T-cell (primary cell): ENCODE measurements around the gene SIAE. TPM values are rescaled to one million over a fixed set of nuclear protein-coding genes. Genes with fewer than 3 reads are reported as not detected.
A peak's percentile ranks its signal among the peaks of the same experiment; 100 is the strongest.

Experiments used
- ATAC-seq, 4 experiments: fragments of 200-7000 bp in 3 of 4; fragments of 150-1000 bp in 1 of 4; cut with Tn5 transposase; replicated peaks in 1 of 4; 1 replicate in 3 of 4; 2 replicates in 1 of 4; pipeline ENCODE4 v1.10.0; 2021; ENCODE audit warnings: moderate library complexity in 3 of 4, mild to moderate bottlenecking in 2 of 4, moderate number of reproducible peaks in 1 of 4
- CTCF ChIA-PET, 2 donors: fragments of 300-600 bp; sonication (Branson Sonifier 250); formaldehyde crosslinking; loops; one replicate each; lab custom pipeline; 2022; ENCODE audit warnings: antibody characterized with exemption in 2 of 2; lab: Charles Lee
- POLR2A ChIA-PET, 2 donors: fragments of 300-600 bp; sonication (Branson Sonifier 250); formaldehyde crosslinking; loops; one replicate each; lab custom pipeline; 2022; ENCODE audit warnings: antibody characterized with exemption in 2 of 2; lab: Charles Lee
- DNase-seq, 35 experiments: peaks; one replicate each; pipeline versions ENCODE4 v3.0.0 to v3.0.0-alpha.2; 2013 to 2023
- H3K27ac ChIP-seq: one replicate; pipeline ENCODE4 v1.5.1; 2013; ENCODE audit warnings: low read length
- H3K27me3 ChIP-seq, 2 experiments: replicated peaks in 1 of 2; 1 replicate in 1 of 2; 2 replicates in 1 of 2; pipeline versions ENCODE4 v1.6.1 to v1.7.0; 2013; ENCODE audit warnings: low read length in 1 of 2, mixed read lengths in 1 of 2; ENCODE audit not compliant: control insufficient read depth in 2 of 2, insufficient read depth in 2 of 2; ENCODE audit errors: extremely low read depth in 1 of 2
- H3K36me3 ChIP-seq, 2 donors: 1 replicate in 1 of 2; 2 replicates in 1 of 2; pipeline versions ENCODE4 v1.6.1 to v1.7.0; 2013; ENCODE audit warnings: low read length in 1 of 2; ENCODE audit not compliant: control insufficient read depth in 2 of 2, insufficient read depth in 1 of 2; ENCODE audit errors: extremely low read depth in 1 of 2
- H3K4me1 ChIP-seq, 2 experiments: 1 replicate in 1 of 2; 2 replicates in 1 of 2; pipeline versions ENCODE4 v1.6.1 to v1.7.0; 2013; ENCODE audit warnings: low read length in 2 of 2, mixed read lengths in 1 of 2; ENCODE audit not compliant: insufficient read depth in 2 of 2, control insufficient read depth in 1 of 2; ENCODE audit errors: extremely low read depth in 1 of 2
- H3K4me3 ChIP-seq, 2 donors: 1 replicate in 1 of 2; 2 replicates in 1 of 2; pipeline versions ENCODE4 v1.5.1 to v1.7.0; 2013; ENCODE audit warnings: mild to moderate bottlenecking in 2 of 2, low read length in 1 of 2, moderate library complexity in 1 of 2; ENCODE audit not compliant: control insufficient read depth in 1 of 2; ENCODE audit errors: extremely low read depth in 1 of 2
- H3K9me3 ChIP-seq: 2 replicates; pipeline ENCODE4 v1.7.0; 2013
- H3K27ac Mint-ChIP-seq, 2 donors: one replicate each; pipeline ENCODE4 v1.8.0; 2020 to 2021; ENCODE audit warnings: mild to moderate bottlenecking in 2 of 2, mixed read lengths in 2 of 2
- H3K27me3 Mint-ChIP-seq, 2 donors: one replicate each; pipeline ENCODE4 v1.8.0; 2021 to 2022; ENCODE audit warnings: mixed read lengths in 2 of 2
- H3K36me3 Mint-ChIP-seq: one replicate; pipeline ENCODE4 v1.8.0; 2021; ENCODE audit warnings: mixed read lengths
- H3K4me1 Mint-ChIP-seq, 3 donors: one replicate each; pipeline ENCODE4 v1.8.0; 2020 to 2022; ENCODE audit warnings: mixed read lengths in 3 of 3, mild to moderate bottlenecking in 1 of 3
- H3K4me3 Mint-ChIP-seq, 3 donors: one replicate each; pipeline ENCODE4 v1.8.0; 2020 to 2022; ENCODE audit warnings: mild to moderate bottlenecking in 3 of 3, mixed read lengths in 3 of 3, moderate library complexity in 3 of 3
- H3K9me3 Mint-ChIP-seq, 3 donors: one replicate each; pipeline ENCODE4 v1.8.0; 2020 to 2022; ENCODE audit warnings: mixed read lengths in 3 of 3
- WGBS: methylation state at CpG from one replicate; pipeline ENCODE4 v1.1.5; 2013; ENCODE audit warnings: missing lambda C conversion rate; ENCODE audit not compliant: insufficient coverage; 5-methylcytosine and 5-hydroxymethylcytosine counted together
- total RNA-seq, 35 experiments: library from RNA in 6 of 35; stranded (reverse) in 6 of 35; fragments of 120-200 nt in 1 of 35; gene quantifications; one replicate each; pipeline versions ENCODE4 v1.2.1 to v1.2.4 and lab custom pipeline; 2013 to 2026

SIAE gene
- total RNA-seq, 5 donors from 2014 or later (not counting 1 experiment from before 2014, with no cell fraction given), result 3.7 to 9.7 (median 6.2) TPM

DNA sequence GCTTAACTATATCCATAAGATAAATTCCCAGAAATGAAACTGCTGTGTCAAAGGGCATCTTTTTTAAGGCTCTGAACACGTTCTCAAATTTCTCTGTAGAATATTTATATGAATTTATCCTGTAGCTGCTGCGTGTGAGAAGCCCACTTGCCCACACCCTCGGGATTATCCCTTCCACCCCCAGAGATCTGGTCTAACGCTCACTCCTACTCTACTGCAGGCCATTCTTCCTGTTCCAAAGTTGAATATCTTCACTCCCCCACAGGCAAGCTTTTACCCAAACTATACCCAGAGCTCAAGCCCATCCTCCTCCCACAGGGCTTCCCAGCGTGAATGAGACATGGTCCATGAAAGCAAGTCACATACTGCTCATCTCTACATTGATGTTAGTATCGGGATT lies 24.9 kb downstream of the SIAE start:
- Histone ChIP-seq H3K27ac (no peak overlapping the region), H3K4me3 (no peak overlapping the region), H3K9me3 (no peaks in the 10 kb centered on the region), H3K36me3 (peaks cover 3% of the 10 kb centered on the region in 2 donors), H3K4me1 (peaks cover 0 to 3% of the 10 kb centered on the region in 2 experiments), H3K27me3 (no peaks in the 10 kb centered on the region)
- no peak overlapping the region for H3K27ac Mint-ChIP-seq
- ATAC-seq (no peak), DNase-seq (no peak)
- no peaks in the 10 kb centered on the region for H3K27me3 Mint-ChIP-seq
- H3K4me3 Mint-ChIP-seq, result no peak overlapping the region
- H3K4me1 Mint-ChIP-seq, result peaks cover 0 to 4% (median 3%) of the 10 kb centered on the region in 3 donors
- 100% methylated on average over 2 of the region's 6 CpGs for WGBS
- POLR2A ChIA-PET, result no interaction called here
- H3K9me3 Mint-ChIP-seq, result no peaks in the 10 kb centered on the region
- H3K36me3 Mint-ChIP-seq, result peaks cover 27% of the 10 kb centered on the region
- CTCF ChIA-PET, result interaction anchor here (0.7 to 1.1 kb wide), 2 partner anchors 10 to 16 kb away, joined by 3 to 6 read pairs; no protein-coding TSS in a partner anchor

DNA sequence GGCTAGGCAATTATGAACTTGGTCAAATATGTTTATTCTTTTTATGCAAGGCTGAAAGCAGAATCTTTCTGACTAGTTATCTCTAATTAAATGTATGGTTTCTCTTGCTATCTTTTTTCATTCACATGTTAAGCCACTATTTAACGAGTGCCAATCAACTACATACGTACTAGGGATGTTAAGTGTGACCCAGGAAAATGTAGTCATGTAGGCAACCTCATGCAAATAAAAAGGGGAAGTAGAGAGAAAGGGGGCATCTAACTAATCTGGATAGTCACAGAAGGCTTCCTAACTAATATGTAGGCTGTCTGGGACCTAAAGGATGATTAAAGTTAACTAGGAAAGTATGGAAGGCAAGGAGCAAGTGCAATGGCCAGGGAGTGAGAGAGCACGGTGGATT lies 27.4 kb downstream of the SIAE start:
- H3K4me3 Mint-ChIP-seq, result no peak overlapping the region
- no peaks in the 10 kb centered on the region for H3K27me3 ChIP-seq
- peaks cover 0 to 4% (median 3%) of the 10 kb centered on the region in 3 donors for H3K4me1 Mint-ChIP-seq
- no peak overlapping the region for H3K27ac Mint-ChIP-seq
- peaks cover 8% of the 10 kb centered on the region for H3K36me3 Mint-ChIP-seq
- H3K4me3 ChIP-seq, result no peak overlapping the region
- H3K36me3 ChIP-seq, result peaks cover 3% of the 10 kb centered on the region in 2 donors
- H3K9me3 Mint-ChIP-seq, result no peaks in the 10 kb centered on the region
- POLR2A ChIA-PET, result no interaction called here
- CTCF ChIA-PET, result no interaction called here
- H3K9me3 ChIP-seq, result no peaks in the 10 kb centered on the region
- ATAC-seq, result no peak
- peaks cover 0 to 3% of the 10 kb centered on the region in 2 experiments for H3K4me1 ChIP-seq
- no peak overlapping the region for H3K27ac ChIP-seq
- WGBS, result no CpG with 5 or more reads among the region's 3 CpGs
- no peaks in the 10 kb centered on the region for H3K27me3 Mint-ChIP-seq
- no peak for DNase-seq

DNA sequence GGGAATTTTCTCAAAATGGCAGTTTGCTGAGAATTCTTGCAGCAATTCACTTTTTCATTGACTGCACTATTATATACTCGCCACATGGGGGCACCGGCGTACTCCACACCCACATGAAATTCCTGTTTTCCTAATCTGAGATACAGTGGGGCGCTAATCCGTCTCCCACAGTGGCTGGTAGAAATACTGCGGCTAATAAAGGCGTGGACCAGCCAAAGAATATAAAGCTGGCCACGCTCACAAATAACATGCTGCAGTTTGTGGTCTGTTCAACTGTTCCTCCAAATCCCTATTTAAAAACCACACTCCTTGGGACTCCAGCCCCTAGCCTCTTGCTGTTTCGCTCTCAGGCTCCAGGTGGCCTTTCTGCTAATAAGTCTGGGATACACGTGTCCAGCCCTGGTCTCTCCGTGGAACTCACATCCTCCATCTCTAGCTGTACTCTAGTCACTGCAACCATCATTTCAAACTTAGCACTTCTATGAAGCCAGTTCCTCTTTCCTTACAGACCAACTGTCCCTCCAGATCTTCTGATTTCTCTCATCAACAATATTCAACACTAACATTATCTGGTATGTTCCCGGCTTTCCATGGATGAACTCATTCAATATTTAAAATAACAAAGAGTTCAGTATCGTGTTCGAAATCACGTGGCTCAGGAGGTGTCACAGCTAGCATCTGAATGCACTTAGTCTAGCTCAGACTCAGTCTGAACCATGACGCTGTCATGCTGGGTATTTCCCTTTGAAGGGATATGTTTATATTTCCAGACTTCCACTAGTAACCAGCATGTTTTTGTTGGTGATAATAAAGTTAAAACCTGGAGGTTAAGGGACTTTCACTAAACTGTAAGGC lies 28.9 kb downstream of the SIAE start:
- Mint-ChIP-seq H3K27me3 (no peaks in the 10 kb centered on the region), H3K27ac (no peak overlapping the region), H3K36me3 (peaks cover 2% of the 10 kb centered on the region), H3K4me3 (no peak overlapping the region), H3K9me3 (no peaks in the 10 kb centered on the region), H3K4me1 (peaks cover 0 to 4% (median 3%) of the 10 kb centered on the region in 3 donors)
- ChIA-PET CTCF (interaction anchor here (0.6 to 3.2 kb wide), 14 partner anchors 8 to 697 kb away, joined by 3 to 15 read pairs (median 3); partner anchors contain the start of genes SIAE (in 1 of the 2), SPA17 (in 1 of the 2) and TBRG1 (in 1 of the 2)), POLR2A (interaction anchor here in 1 of 2 donors (0.6 kb wide), 2 partner anchors 145 to 283 kb away, joined by 5 read pairs; no protein-coding TSS in a partner anchor)
- Histone ChIP-seq H3K27me3 (no peaks in the 10 kb centered on the region), H3K4me1 (peaks cover 0 to 3% of the 10 kb centered on the region in 2 experiments), H3K27ac (no peak overlapping the region), H3K36me3 (peaks cover 0 to 3% of the 10 kb centered on the region in 2 donors), H3K4me3 (no peak overlapping the region), H3K9me3 (no peaks in the 10 kb centered on the region)
- 29% methylated on average over 15 of the region's 16 CpGs for WGBS
- ATAC-seq (peak; percentile 53 to 77 (median 66)), DNase-seq (peak in 17 of 35 experiments; percentile 1 to 64 (median 8))

DNA sequence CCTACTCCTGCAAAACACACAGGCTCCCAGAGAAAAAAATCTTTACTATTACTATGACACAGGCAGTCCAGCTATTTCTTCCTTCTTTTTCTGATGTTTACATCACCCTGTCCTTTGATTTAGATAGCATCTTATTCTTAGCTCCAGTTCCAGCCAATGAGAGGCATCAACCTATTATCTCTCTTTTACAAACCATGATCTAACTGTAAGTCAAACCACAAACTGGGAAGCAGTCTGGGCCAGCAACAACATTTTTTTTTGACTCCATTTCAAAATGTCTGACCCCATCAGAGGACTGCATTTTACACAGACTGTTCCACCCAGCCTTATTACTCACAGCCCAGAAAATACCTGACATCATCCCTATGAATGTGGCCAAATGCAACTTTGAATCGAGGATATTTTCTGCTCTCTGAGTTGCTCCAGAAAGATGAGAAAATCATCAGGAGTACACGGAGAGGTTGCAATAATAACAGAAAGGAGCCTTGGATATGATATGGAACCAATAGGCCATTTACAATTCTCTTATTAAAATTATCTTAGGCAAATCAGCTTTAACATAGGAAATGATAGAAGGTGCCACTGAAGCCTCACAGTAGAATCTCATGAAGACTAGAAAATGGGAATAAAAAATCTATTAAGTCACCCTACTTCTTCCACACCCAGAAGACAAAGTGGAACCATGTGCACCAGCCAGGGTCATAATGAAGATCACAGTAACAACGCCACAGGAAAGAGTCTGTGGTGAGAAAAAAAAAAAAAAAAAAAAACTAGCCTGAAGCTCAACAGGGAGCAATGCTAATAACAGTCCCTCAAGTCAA lies 29.7 kb downstream of the SIAE start:
- H3K27me3 ChIP-seq, result no peaks in the 10 kb centered on the region
- Mint-ChIP-seq H3K27ac (no peak overlapping the region), H3K27me3 (no peaks in the 10 kb centered on the region), H3K4me3 (no peak overlapping the region), H3K9me3 (no peaks in the 10 kb centered on the region), H3K4me1 (peaks cover 0 to 4% (median 3%) of the 10 kb centered on the region in 3 donors), H3K36me3 (no peaks in the 10 kb centered on the region)
- ATAC-seq (peak in 1 of 4 experiments; percentile 8), DNase-seq (no peak)
- no peak overlapping the region for H3K4me3 ChIP-seq
- ChIA-PET CTCF (interaction anchor here (0.6 to 3.2 kb wide), 16 partner anchors 9 to 698 kb away, joined by 3 to 15 read pairs (median 3); partner anchors contain the start of genes SIAE (in 1 of the 2), SPA17 (in 1 of the 2) and TBRG1 (in 1 of the 2)), POLR2A (interaction anchor here in 1 of 2 donors (0.6 kb wide), 2 partner anchors 146 to 284 kb away, joined by 5 read pairs; no protein-coding TSS in a partner anchor)
- peaks cover 0 to 3% of the 10 kb centered on the region in 2 experiments for H3K4me1 ChIP-seq
- no CpG with 5 or more reads among the region's 3 CpGs for WGBS
- no peak overlapping the region for H3K27ac ChIP-seq
- H3K36me3 ChIP-seq, result peaks cover 3 to 4% of the 10 kb centered on the region in 2 donors
- H3K9me3 ChIP-seq, result no peaks in the 10 kb centered on the region

DNA sequence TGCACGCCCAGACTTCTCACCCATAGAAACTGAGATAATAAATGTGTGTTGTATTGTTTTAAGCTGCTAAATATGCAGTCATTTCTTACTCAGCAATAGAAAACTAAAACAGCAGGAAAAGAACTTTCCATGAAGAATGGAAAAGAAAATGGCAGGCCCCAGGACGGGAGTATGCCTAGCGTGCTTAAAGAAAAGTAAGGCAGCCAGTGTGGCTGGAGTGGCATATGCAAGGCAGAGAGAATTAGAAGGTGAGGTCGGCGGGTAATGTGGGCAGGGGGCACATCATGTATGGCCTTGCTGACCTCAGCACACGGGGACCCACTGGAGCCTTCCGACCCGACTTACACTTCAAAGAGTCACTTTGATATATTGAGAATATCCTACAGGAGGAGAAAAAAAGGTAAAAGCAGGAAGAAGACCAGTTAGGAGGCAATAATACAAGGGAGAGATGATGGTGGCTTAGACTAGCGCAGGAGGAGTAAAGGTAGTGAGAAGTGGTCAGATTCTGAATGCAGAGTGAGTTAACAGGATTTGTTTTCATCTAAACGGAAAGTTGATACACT lies 30.4 kb downstream of the SIAE start:
- no peaks in the 10 kb centered on the region for H3K9me3 Mint-ChIP-seq
- Histone ChIP-seq H3K9me3 (no peaks in the 10 kb centered on the region), H3K36me3 (peaks cover 3 to 4% of the 10 kb centered on the region in 2 donors), H3K27ac (no peak overlapping the region), H3K4me3 (no peak overlapping the region), H3K27me3 (no peaks in the 10 kb centered on the region), H3K4me1 (peaks cover 0 to 3% of the 10 kb centered on the region in 2 experiments)
- no peak for ATAC-seq
- POLR2A ChIA-PET, result no interaction called here
- H3K27me3 Mint-ChIP-seq, result no peaks in the 10 kb centered on the region
- no peak for DNase-seq
- no peak overlapping the region for H3K4me3 Mint-ChIP-seq
- H3K36me3 Mint-ChIP-seq, result no peaks in the 10 kb centered on the region
- peaks cover 0 to 4% (median 3%) of the 10 kb centered on the region in 3 donors for H3K4me1 Mint-ChIP-seq
- no peak overlapping the region for H3K27ac Mint-ChIP-seq
- 100% methylated on average over 1 of the region's 10 CpGs for WGBS
- CTCF ChIA-PET, result interaction anchor here (1.1 to 3.2 kb wide), 3 partner anchors 26 to 158 kb away, joined by 3 to 10 read pairs (median 3); partner anchors contain the start of genes SIAE (in 1 of the 2) and SPA17 (in 1 of the 2)
